Uterus (tissue), 4 donors: ENCODE measurements around the gene TNFRSF11A. TPM values are rescaled to one million over a fixed set of nuclear protein-coding genes. Genes with fewer than 3 reads are reported as not detected.

Source experiments
- DNase-seq, 2 donors: peaks; one replicate each; pipeline ENCODE4 v3.0.0-alpha.2; 2019 to 2020
- H3K27ac ChIP-seq, 2 donors: fragments of 200-600 bp; sonication (generic); 1 replicate in 1 of 2; 2 replicates in 1 of 2; pipeline ENCODE4 v1.5.1; 2016 to 2018
- H3K27me3 ChIP-seq, 2 donors: fragments of 200-600 bp; sonication (generic); one replicate each; pipeline ENCODE4 v1.5.1; 2018 to 2019; ENCODE audit warnings: control low read depth in 1 of 2
- H3K36me3 ChIP-seq, 2 donors: fragments of 200-600 bp; sonication (generic); one replicate each; pipeline ENCODE4 v1.5.1; 2019; ENCODE audit warnings: control low read depth in 1 of 2
- H3K4me1 ChIP-seq, 2 donors: fragments of 200-600 bp; sonication (generic); one replicate each; pipeline ENCODE4 v1.5.1; 2018 to 2019; ENCODE audit warnings: control low read depth in 1 of 2
- H3K4me3 ChIP-seq, 2 donors: fragments of 200-600 bp; sonication (generic); 1 replicate in 1 of 2; 2 replicates in 1 of 2; pipeline ENCODE4 v1.5.1; 2018 to 2019; ENCODE audit warnings: mild to moderate bottlenecking in 1 of 2
- H3K9me3 ChIP-seq, 2 donors: fragments of 200-600 bp; sonication (generic); one replicate each; pipeline ENCODE4 v1.5.1; 2019; ENCODE audit warnings: control low read depth in 1 of 2
- POLR2A ChIP-seq, 2 donors: fragments of 450-650 bp; IDR thresholded peaks; one replicate each; pipeline ENCODE4 v1.6.1; 2016; ENCODE audit warnings: antibody characterized with exemption in 2 of 2, mild to moderate bottlenecking in 1 of 2, moderate library complexity in 1 of 2
- intact Hi-C: fragments of 100-400 bp; cut with DNase I; formaldehyde crosslinking; loops from one replicate; pipeline ENCODE4 v1.15.1; 2023; ENCODE audit warnings: low total_unique reads
- total RNA-seq, 4 donors: library from RNA; depleted of rRNA in 3 of 4; stranded (reverse); fragments of >200 nt in 3 of 4; gene quantifications; one replicate each; pipeline versions ENCODE4 v1.1.0 to v1.2.4, GENCODE V29; 2014 to 2023
- TF ChIP-seq, protein P1 (sequence below), 4 experiments: fragments of 200-600 bp in 2 of 4; fragments of 450-650 bp in 2 of 4; sonication (generic) in 2 of 4; IDR thresholded peaks; one replicate each; pipeline ENCODE4 v1.5.1; 2016 to 2019; ENCODE audit warnings: antibody characterized with exemption in 4 of 4, mild to moderate bottlenecking in 2 of 4, moderate library complexity in 1 of 4
- donor health status: DM: yes; HTN: yes; CAD: no.

TNFRSF11A gene
- total RNA-seq, 4 donors from 2014 or later: 0.26 to 7.4 (median 5.1) TPM

DNA sequence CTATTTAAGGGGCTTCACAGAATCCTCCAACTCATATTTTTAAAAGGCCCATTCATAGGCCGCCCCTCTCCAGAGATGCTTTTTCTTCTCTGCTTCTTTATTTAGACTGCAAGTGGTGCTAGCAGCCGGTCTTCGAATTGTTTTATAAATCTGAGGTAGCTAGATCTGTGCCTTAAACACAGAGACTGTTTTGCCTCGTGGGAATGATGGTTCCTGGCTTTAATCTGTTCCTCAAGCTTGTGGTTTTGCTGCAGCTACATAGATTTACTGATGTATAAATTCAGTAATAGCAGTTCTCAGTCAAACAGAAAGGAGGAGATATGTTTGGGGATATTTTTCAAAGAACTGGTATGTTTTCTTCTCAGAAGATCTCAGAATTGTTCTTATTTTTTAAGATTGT is 45.3 kb downstream of the TNFRSF11A start:
- no peak overlapping the region for H3K27ac ChIP-seq
- no peaks in the 10 kb centered on the region for H3K36me3 ChIP-seq
- no peaks in the 10 kb centered on the region for H3K27me3 ChIP-seq
- H3K4me1 ChIP-seq: no peaks in the 10 kb centered on the region
- DNase-seq: no peak
- TF ChIP-seq, protein P1, sequence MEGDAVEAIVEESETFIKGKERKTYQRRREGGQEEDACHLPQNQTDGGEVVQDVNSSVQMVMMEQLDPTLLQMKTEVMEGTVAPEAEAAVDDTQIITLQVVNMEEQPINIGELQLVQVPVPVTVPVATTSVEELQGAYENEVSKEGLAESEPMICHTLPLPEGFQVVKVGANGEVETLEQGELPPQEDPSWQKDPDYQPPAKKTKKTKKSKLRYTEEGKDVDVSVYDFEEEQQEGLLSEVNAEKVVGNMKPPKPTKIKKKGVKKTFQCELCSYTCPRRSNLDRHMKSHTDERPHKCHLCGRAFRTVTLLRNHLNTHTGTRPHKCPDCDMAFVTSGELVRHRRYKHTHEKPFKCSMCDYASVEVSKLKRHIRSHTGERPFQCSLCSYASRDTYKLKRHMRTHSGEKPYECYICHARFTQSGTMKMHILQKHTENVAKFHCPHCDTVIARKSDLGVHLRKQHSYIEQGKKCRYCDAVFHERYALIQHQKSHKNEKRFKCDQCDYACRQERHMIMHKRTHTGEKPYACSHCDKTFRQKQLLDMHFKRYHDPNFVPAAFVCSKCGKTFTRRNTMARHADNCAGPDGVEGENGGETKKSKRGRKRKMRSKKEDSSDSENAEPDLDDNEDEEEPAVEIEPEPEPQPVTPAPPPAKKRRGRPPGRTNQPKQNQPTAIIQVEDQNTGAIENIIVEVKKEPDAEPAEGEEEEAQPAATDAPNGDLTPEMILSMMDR (IDR thresholded peaks at IDR 0.05): no peak
- TF ChIP-seq POLR2A (IDR thresholded peaks at IDR 0.05): no peak
- intact Hi-C loops: no loop called here
- no peaks in the 10 kb centered on the region for H3K9me3 ChIP-seq
- no peak overlapping the region for H3K4me3 ChIP-seq

DNA sequence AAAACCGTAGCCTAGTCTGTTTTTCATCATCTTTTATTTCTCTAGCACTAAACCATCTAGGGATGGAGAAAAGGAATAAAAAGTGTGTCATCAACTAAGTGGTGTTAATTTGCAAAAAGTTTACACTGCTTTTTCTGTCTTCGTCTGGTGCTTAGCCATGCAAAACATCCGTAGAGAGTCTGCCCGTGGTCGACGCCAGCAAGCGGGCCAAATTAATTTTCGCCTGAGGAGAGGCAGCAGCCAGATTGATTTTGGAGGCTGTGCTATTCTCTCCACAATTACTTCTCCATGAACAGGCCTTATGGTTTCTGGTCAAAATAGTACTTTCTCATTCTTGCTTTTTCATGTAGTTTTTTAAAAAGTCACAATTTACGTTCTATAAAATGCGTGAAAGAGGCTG is 46.3 kb downstream of the TNFRSF11A start:
- Histone ChIP-seq H3K4me3 (no peak overlapping the region), H3K9me3 (no peaks in the 10 kb centered on the region), H3K27ac (peak overlapping the region; percentile 34 to 44), H3K27me3 (no peaks in the 10 kb centered on the region), H3K4me1 (no peaks in the 10 kb centered on the region), H3K36me3 (no peaks in the 10 kb centered on the region)
- no peak for TF ChIP-seq POLR2A (IDR thresholded peaks at IDR 0.05)
- TF ChIP-seq, protein P1 (IDR thresholded peaks at IDR 0.05): no peak
- DNase-seq: no peak
- intact Hi-C loops: no loop called here

DNA sequence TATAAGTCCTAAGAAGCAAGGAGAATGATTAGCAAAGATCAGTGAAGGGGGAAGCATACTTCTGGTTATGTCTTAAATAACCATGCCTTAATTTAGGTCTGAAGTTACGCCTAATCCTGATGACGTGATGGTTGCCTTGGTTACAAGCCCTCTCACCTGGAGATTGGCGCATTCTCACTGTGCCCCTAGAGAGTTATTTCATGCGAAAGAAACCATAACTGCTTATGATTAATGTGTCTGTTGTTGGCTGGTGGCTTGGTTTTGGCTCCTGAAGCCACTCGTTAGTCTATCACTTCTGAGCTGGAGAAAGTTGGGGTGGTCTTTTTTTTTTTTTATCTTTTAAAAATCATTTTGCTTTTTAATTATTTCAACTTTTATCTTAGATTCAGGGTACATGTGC is 47.0 kb downstream of the TNFRSF11A start:
- H3K36me3 ChIP-seq: no peaks in the 10 kb centered on the region
- intact Hi-C loops: no loop called here
- TF ChIP-seq POLR2A (IDR thresholded peaks at IDR 0.05): no peak
- TF ChIP-seq, protein P1 (IDR thresholded peaks at IDR 0.05): no peak
- H3K4me3 ChIP-seq: no peak overlapping the region
- DNase-seq: no peak
- H3K27me3 ChIP-seq: no peaks in the 10 kb centered on the region
- peak overlapping the region; percentile 34 to 44 for H3K27ac ChIP-seq
- H3K9me3 ChIP-seq: no peaks in the 10 kb centered on the region
- no peaks in the 10 kb centered on the region for H3K4me1 ChIP-seq

DNA sequence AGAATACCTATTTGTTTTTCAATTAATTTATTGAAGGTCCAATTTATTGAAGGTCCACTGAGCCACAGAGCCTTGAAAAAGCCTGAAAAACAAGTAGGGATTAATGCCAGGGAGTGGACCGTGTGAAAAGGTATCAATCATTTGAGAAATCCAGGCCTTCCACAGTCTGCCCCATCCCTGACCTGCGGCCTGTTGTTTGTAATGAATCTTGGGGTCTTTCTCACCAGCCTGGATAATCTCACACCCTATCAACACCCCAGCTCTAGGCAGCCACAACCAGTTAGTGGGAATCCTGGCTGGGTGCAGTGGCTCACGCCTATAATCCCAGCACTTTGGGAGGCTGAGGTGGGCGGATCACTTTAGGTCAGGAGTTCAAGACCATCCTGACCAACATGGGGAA is 47.8 kb downstream of the TNFRSF11A start:
- no peak for TF ChIP-seq POLR2A (IDR thresholded peaks at IDR 0.05)
- TF ChIP-seq, protein P1 (IDR thresholded peaks at IDR 0.05): no peak
- DNase-seq: no peak
- Histone ChIP-seq H3K27me3 (no peaks in the 10 kb centered on the region), H3K27ac (no peak overlapping the region), H3K9me3 (no peaks in the 10 kb centered on the region), H3K4me3 (no peak overlapping the region), H3K36me3 (no peaks in the 10 kb centered on the region), H3K4me1 (no peaks in the 10 kb centered on the region)
- intact Hi-C loops: no loop called here

DNA sequence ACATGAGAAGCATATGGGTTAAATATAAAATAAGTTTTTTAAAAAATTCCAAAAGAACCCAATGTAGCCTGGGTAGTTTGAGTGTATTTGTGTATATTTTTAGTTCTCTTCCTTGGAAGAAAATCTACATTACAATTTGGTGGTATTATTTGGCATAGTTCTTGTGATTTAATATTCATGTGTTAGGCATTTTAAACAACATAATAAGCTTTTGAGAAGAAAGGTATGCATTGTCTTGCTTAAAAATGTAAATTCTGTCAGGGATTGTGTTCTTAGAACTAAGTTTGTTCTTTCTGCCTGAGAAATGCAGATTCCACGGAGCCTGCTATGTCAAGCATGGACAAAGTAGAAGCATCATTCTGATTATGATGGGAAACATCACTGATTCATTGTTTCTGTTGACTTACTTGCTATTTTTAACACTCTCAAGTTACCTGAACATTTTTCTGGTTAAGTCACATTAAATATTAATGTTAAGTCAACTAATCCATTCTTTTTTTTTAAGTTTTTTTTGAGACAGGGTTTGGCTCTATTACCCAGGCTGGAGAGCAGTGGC is 49.4 kb downstream of the TNFRSF11A start:
- Histone ChIP-seq H3K27ac (no peak overlapping the region), H3K36me3 (no peaks in the 10 kb centered on the region), H3K27me3 (no peaks in the 10 kb centered on the region), H3K4me1 (no peaks in the 10 kb centered on the region), H3K9me3 (no peaks in the 10 kb centered on the region), H3K4me3 (no peak overlapping the region)
- intact Hi-C loops: no loop called here
- no peak for DNase-seq
- TF ChIP-seq, protein P1 (IDR thresholded peaks at IDR 0.05): no peak
- no peak for TF ChIP-seq POLR2A (IDR thresholded peaks at IDR 0.05)
